ENCODE results near the gene HELB.

The HELB gene

GRCh38 chr12:66379616-66380015 lies 77.3 kb downstream of the HELB start:
- no peaks in the 10 kb centered on the region for H3K27me3 ChIP-seq
- no peaks in the 10 kb centered on the region for H4K20me1 ChIP-seq
- H3K27ac ChIP-seq, result no peak overlapping the region
- H3K4me2 ChIP-seq, result no peak overlapping the region
- no peak overlapping the region for H3K9ac ChIP-seq
- peaks cover 6% of the 10 kb centered on the region; the same call in 1 of the 2 replicates for H3K36me3 ChIP-seq
- H3K4me1 ChIP-seq, result no peaks in the 10 kb centered on the region
- H3K4me3 ChIP-seq, result no peak overlapping the region
- no peaks in the 10 kb centered on the region for H3K9me3 ChIP-seq
- no peak for TF ChIP-seq Cebpa-rat (IDR thresholded peaks at IDR 0.05)

GRCh38 chr12:66380769-66381535 lies 78.7 kb downstream of the HELB start:
- H3K27me3 ChIP-seq, result no peaks in the 10 kb centered on the region
- TF ChIP-seq Cebpa-rat (IDR thresholded peaks at IDR 0.05), result no peak
- no peak overlapping the region for H3K9ac ChIP-seq
- H3K27ac ChIP-seq, result no peak overlapping the region
- H3K4me2 ChIP-seq, result no peak overlapping the region
- H3K4me1 ChIP-seq, result no peaks in the 10 kb centered on the region
- H3K4me3 ChIP-seq, result no peak overlapping the region
- no peaks in the 10 kb centered on the region for H4K20me1 ChIP-seq
- no peaks in the 10 kb centered on the region for H3K9me3 ChIP-seq
- H3K36me3 ChIP-seq, result peaks cover 6% of the 10 kb centered on the region; the same call in 1 of the 2 replicates

- H3K27me3 ChIP-seq, result no peaks in the 10 kb centered on the region
- no peaks in the 10 kb centered on the region for H3K4me1 ChIP-seq
- peaks cover 7% of the 10 kb centered on the region; the same call in 1 of the 2 replicates for H3K9me3 ChIP-seq
- H3K4me2 ChIP-seq, result no peak overlapping the region
- H3K9ac ChIP-seq, result no peak overlapping the region
- no peak overlapping the region for H3K27ac ChIP-seq
- no peak for TF ChIP-seq Cebpa-rat (IDR thresholded peaks at IDR 0.05)
- H4K20me1 ChIP-seq, result no peaks in the 10 kb centered on the region
- no peak overlapping the region for H3K4me3 ChIP-seq
- H3K36me3 ChIP-seq, result peaks cover 13% of the 10 kb centered on the region; the same call in 1 of the 2 replicates
These were observed 84.8 kb downstream of the HELB start for GRCh38 chr12:66387117-66387516.
